Urinary bladder (tissue), 4 donors: ENCODE data around the gene SPACA4. TPM values are rescaled to one million over a fixed set of nuclear protein-coding genes. Genes with fewer than 3 reads are reported as not detected.

Experiments used
- DNase-seq: peaks from one replicate; pipeline ENCODE4 v3.0.0-alpha.2; 2015; ENCODE audit errors: extremely low spot score
- H3K27ac ChIP-seq: one replicate; pipeline ENCODE4 v1.5.1; 2013; ENCODE audit warnings: low read depth, mild to moderate bottlenecking, moderate library complexity
- H3K36me3 ChIP-seq: one replicate; pipeline ENCODE4 v1.6.1; 2013; ENCODE audit warnings: mild to moderate bottlenecking, moderate library complexity; ENCODE audit not compliant: insufficient read depth
- H3K4me1 ChIP-seq: one replicate; pipeline ENCODE4 v1.6.1; 2013; ENCODE audit warnings: mild to moderate bottlenecking, moderate library complexity; ENCODE audit not compliant: insufficient read depth
- H3K4me3 ChIP-seq: one replicate; pipeline ENCODE4 v1.5.1; 2013; ENCODE audit warnings: low read depth, low read length
- WGBS: extraction: QIAGEN DNeasy Blood & Tissue Kit; methylation state at CpG from one replicate; pipeline ENCODE4 v1.1.7; 2013; 5-methylcytosine and 5-hydroxymethylcytosine counted together
- polyA plus RNA-seq: library from polyadenylated mRNA; stranded (reverse); fragments of 200-250 nt; gene quantifications from one replicate; pipeline ENCODE4 v1.2.3, GENCODE V29; 2013
- total RNA-seq: library from RNA; depleted of rRNA; stranded (reverse); fragments of >200 nt; gene quantifications from one replicate; pipeline ENCODE4 v1.2.3, GENCODE V29; 2014
- donor health status: healthy with polysubstance abuse.
- donor health status: healthy.

The SPACA4 gene
- total and polyA plus RNA-seq, 2 donors, result not detected

DNA sequence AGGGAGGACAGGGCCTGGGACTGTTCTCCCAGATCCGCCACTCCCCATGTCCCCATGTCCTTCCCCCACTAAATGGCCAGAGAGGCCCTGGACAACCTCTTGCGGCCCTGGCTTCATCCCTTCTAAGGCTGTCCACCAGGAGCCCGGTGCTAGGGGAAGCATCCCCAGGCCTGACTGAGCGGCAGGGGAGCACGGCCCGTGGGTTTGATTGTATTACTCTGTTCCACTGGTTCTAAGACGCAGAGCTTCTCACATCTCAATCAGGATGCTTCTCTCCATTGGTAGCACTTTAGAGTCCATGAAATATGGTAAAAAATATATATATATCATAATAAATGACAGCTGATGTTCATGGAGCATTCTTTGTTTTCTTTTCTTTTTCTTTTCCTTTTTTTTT lies 815 bp downstream of the SPACA4 start:
- DNase-seq, result no peak
- 83% methylated on average over 7 of the region's 7 CpGs for WGBS
- Histone ChIP-seq H3K36me3 (no peaks in the 10 kb centered on the region), H3K4me3 (no peak overlapping the region), H3K4me1 (no peaks in the 10 kb centered on the region), H3K27ac (no peak overlapping the region)

- 15% methylated on average over 9 of the region's 9 CpGs for WGBS
- Histone ChIP-seq H3K4me3 (no peak overlapping the region), H3K27ac (no peak overlapping the region), H3K4me1 (no peaks in the 10 kb centered on the region), H3K36me3 (no peaks in the 10 kb centered on the region)
- DNase-seq, result no peak
Observed at GRCh38 chr19:48608798-48609263, 2.3 kb downstream of the SPACA4 start.

DNA sequence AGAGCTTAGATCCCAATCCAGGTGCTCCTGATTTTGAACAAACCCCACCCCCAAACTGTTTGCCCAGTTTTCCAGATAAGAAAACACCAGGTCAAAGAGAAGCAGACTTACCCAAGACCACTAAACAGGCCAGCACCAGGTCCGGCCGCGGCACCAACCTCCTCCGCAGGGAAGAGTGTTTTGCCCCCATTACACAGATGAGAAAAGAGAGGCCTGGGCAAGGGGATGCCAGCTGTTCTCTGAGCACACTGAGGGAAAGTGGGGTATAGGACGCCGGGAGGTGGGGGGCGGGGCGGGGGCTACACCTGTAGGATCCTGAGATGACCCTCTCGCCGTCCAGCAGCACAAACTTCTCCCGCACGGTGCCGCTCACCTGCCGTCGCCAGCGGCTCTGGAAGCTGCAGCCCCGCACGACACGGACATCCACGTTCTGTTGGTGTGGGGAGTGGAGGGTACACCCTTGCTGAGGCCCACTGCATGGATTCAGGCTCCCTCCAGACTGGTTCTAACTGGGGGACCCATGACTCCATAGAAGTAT lies 3.1 kb downstream of the SPACA4 start:
- Histone ChIP-seq H3K27ac (no peak overlapping the region), H3K36me3 (no peaks in the 10 kb centered on the region), H3K4me1 (no peaks in the 10 kb centered on the region), H3K4me3 (no peak overlapping the region)
- no peak for DNase-seq
- 94% methylated on average over 20 of the region's 20 CpGs for WGBS

DNA sequence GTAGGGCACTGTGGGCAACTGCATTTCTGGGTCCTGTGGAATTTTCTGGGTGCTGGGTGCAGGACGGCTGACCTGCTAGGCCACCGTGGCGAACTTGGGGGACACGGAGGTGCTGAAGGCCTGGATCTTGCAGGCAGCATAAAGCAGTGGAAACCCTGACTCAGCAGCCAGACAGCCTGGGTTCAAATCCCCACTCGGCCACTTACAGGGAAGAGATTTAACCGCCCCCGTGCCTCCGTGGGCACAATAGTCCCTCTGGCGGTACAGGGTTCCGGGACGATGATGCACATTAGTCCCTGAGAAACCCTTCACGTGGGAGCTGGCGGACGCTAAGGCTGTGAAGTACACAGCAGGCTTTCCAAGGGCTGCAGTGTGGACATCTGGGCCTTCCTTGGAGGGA lies 5.3 kb downstream of the SPACA4 start:
- Histone ChIP-seq H3K36me3 (no peaks in the 10 kb centered on the region), H3K4me3 (no peak overlapping the region), H3K27ac (no peak overlapping the region), H3K4me1 (no peaks in the 10 kb centered on the region)
- WGBS, result 91% methylated on average over 14 of the region's 14 CpGs
- no peak for DNase-seq

GRCh38 chr19:48613024-48613851 lies 6.7 kb downstream of the SPACA4 start:
- H3K27ac ChIP-seq, result no peak overlapping the region
- no peak for DNase-seq
- no peaks in the 10 kb centered on the region for H3K36me3 ChIP-seq
- H3K4me1 ChIP-seq, result no peaks in the 10 kb centered on the region
- 86% methylated on average over 39 of the region's 39 CpGs for whole genome bisulfite sequencing
- H3K4me3 ChIP-seq, result no peak overlapping the region

DNA sequence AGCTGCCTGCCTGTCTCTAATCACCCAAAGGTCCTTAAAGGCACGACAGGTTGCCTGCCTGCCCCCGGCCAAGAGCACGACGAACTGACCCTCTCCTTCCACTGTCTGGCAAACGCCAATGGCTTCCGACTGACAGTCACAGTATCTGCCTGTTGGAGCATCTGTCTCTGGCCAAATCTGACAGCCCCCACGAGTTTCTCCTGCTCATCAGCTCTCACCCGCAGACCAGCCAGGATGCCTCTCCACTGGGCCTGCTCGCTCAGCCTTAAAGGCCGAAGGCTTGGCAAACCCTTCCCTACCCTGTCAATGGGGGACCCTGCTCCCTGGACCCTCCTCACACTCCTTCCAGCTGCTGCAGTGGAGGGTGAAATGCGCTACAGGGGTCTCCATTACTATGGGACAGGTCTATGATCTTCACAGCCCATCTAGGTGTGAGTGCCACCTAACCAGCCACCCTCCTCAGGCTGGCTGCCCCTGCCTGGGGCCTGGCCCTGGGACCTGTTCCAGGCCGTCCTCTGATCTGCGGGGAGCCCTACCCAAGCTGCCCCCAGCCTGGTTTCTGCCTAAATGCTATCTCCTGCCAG lies 7.4 kb downstream of the SPACA4 start:
- H3K27ac ChIP-seq, result peak overlapping the region; percentile 0
- H3K4me1 ChIP-seq, result no peaks in the 10 kb centered on the region
- 60% methylated on average over 13 of the region's 13 CpGs for WGBS
- no peak overlapping the region for H3K4me3 ChIP-seq
- no peaks in the 10 kb centered on the region for H3K36me3 ChIP-seq
- DNase-seq, result no peak

DNA sequence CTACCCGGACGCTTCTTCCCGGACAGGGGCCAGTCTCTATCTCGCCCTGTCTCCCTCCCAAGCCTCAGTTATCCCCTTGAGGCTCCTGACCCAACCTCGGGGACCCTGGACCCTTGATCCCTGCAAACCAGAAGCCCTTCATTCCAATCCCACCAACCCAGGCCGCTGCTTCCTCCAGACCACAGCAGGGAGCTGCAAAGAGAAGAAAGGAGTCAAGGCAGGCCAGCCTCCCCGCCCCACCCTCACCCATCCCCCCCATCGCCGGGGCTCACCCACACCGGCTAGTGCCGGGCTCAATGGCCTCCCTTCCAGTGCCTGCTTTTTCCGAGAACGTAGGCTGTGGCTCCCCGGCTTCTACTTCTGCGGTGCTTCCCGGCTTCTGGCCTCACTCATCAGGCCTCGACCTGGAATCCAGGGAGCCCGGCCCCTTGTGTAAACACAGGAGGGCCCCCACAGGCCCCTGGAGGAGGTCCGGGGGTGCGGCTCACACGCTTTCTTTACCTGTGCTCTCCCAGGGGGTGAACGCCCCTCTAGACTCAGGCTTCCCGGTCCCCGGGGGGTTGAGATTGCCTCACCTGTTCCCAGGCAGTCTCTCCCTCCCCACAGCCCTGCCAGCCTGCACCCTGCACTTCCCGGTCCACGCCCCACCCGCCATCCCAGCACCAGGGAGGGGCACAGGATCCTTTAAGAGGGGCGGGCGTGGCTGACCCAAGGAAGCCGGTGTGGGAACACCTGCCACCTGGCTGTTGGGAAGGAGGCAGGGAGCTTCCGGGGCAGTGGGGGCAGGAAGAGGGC lies 8.1 kb downstream of the SPACA4 start, which contains the start of gene FAM83E:
FAM83E (minus strand) TSS at position 641 of the 795 bp plus-strand sequence. CDS start 1,704 bp downstream, outside the sequence.
- Histone ChIP-seq H3K4me3 (no peak within 1 kb of the TSS), H3K4me1 (no peaks in the 10 kb centered on the region), H3K36me3 (no peaks in the 10 kb centered on the region), H3K27ac (peak within 1 kb of the TSS; percentile 0)
- WGBS, result 40% methylated on average over 31 of the region's 31 CpGs
- DNase-seq, result no peak

DNA sequence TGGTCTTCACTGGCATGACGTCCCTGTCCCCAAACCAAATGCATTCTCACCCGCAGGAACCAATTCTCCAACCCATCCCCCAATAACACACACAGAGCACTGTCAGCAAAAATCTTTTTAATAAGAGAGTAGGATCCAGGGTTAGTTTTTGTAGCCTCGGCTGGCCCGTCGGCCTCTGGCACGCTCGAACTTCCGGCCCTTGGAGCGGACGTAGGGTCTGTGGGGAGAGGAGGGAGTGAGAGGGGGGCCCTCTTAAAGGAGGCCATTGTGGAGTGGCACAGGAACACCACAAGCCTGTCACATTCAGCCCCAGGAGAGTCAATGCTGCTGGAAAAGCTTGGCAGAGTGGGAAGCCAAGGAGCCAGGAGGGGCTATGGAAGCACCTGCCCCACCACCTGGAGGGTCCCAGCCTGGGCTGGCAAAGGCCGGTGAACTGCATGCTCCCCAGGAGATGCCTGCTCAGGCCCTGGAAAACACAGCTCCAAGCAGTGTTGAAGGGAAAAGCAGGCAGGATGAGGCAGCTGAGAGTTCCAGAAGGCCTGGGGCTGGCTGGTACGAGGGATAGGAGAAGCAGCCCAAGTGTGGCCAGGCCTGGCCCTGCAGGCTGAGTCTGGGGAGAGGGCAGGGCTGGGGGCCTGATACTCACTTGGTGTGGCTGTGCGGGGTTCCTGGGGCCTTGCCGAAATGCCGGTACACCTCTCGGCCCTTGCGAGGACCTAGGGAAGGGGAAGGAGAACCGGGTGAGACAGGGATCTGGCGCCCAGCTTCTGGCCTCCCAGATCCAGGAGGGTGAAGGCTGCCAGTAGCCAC lies 8.9 kb downstream of the SPACA4 start:
- H3K4me1 ChIP-seq, result no peaks in the 10 kb centered on the region
- H3K27ac ChIP-seq, result no peak overlapping the region

GRCh38 chr19:48616041-48616436 lies 9.5 kb downstream of the SPACA4 start:
- Histone ChIP-seq H3K4me3 (no peak overlapping the region), H3K27ac (no peak overlapping the region), H3K4me1 (no peaks in the 10 kb centered on the region), H3K36me3 (no peaks in the 10 kb centered on the region)
- no peak for DNase-seq
- WGBS, result 84% methylated on average over 16 of the region's 16 CpGs

More for the DNA sequence above, 8.9 kb downstream of the SPACA4 start:
- H3K36me3 ChIP-seq, result no peaks in the 10 kb centered on the region
- H3K4me3 ChIP-seq, result no peak overlapping the region
- no peak for DNase-seq
- 69% methylated on average over 19 of the region's 19 CpGs for WGBS

DNA sequence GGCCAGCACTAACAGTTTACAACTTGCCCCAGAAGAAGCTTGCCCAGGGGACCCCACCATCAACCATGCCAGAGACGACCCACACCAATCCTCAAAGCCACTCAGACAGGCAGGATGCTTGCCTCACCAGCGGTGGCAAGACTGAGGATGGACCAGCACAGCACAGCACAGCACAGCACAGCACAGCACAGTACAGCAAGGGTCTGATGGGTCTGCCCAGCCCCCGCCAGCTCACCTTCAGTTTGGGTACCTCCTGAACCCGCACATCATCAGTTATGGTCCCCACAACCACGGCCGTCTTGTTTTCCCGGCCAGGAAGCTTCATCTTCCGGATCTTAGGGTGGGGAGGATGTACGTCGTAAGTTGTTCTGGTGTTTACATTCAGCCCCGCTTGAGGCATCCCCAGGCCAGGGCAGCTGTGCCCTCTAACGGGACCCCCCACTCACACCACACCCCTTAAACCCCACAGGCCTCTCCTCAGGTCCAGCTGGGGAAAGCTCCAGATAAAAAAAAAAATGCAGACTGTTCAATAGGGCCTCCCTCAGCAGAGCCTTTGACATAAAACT lies 10.0 kb downstream of the SPACA4 start:
- Histone ChIP-seq H3K4me3 (no peak overlapping the region), H3K4me1 (no peaks in the 10 kb centered on the region), H3K36me3 (no peaks in the 10 kb centered on the region), H3K27ac (no peak overlapping the region)
- 63% methylated on average over 12 of the region's 12 CpGs for WGBS
- no peak for DNase-seq

GRCh38 chr19:48617146-48617937 lies 10.8 kb downstream of the SPACA4 start:
- DNase-seq, result no peak
- WGBS, result 57% methylated on average over 18 of the region's 18 CpGs
- H3K27ac ChIP-seq, result no peak overlapping the region

DNA sequence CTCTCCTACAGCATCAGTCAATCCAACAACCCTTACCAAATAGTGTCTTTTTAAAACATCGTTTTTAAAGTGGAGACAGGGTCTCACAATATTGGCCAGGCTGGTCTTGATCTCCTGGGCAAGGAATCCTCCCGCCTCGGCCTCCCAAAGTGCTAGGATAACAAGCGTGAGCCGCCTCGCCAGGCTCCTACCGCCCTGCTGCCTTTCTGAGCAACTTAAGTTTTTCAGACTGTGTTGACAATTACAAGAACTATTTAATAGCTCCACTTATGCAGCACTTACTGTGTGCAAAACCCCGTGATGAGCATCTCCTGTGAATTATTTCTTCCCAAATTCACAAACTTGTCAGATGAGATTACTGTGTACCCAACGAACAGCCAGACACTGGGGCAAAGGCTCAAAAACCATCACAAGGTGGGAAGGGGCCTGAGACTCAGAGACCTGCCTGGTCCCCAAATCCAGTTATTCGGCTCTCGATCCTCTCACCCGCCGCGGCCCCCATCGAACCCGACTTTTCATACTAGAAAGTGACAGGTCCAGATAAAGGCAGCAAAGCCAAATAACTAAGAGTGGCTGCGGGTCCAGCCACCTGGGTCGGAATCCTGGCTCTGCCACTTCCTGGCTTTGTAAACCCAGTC lies 11.9 kb downstream of the SPACA4 start:
- H3K27ac ChIP-seq, result no peak overlapping the region
- 2% methylated on average over 18 of the region's 18 CpGs for WGBS
- no peaks in the 10 kb centered on the region for H3K4me1 ChIP-seq
- DNase-seq, result no peak
- H3K36me3 ChIP-seq, result no peaks in the 10 kb centered on the region
- H3K4me3 ChIP-seq, result peak overlapping the region; percentile 63

More at GRCh38 chr19:48617146-48617937, 10.8 kb downstream of the SPACA4 start:
- H3K36me3 ChIP-seq, result no peaks in the 10 kb centered on the region
- no peak overlapping the region for H3K4me3 ChIP-seq
- no peaks in the 10 kb centered on the region for H3K4me1 ChIP-seq
